ENCODE data around the gene MT1E.

- peak; percentile 58 for TF ChIP-seq CTCF (conservative IDR thresholded peaks at IDR 0.05)
- no peak for TF ChIP-seq ZFX (IDR thresholded peaks at IDR 0.05)
Measured at GRCh38 chr16:56577300-56577625, 48.3 kb upstream of the MT1E start.

Data from C4-2B (cell line).